Panc1 (cell line): ENCODE data around the gene PANX2. TPM values are rescaled to one million over a fixed set of nuclear protein-coding genes. Genes with fewer than 3 reads are reported as not detected.

Experiments
- ATAC-seq: fragments of 200-7000 bp; cut with Tn5 transposase; 2 replicates; pipeline ENCODE4 v1.9.1; 2020; ENCODE audit warnings: mild to moderate bottlenecking, moderate library complexity
- BruUV-seq: library from RNA; stranded (reverse); fragments of 400-500 nt; replicated peaks from 2 replicates; lab custom pipeline; 2021; lab: Mats Ljungman, UMichigan
- CTCF ChIA-PET: fragments of 300-600 bp; sonication (Branson Sonifier 250); formaldehyde crosslinking; loops from one replicate; lab custom pipeline; 2022; ENCODE audit warnings: antibody characterized with exemption; lab: Charles Lee
- POLR2A ChIA-PET: fragments of 300-600 bp; sonication (Branson Sonifier 250); formaldehyde crosslinking; loops from one replicate; lab custom pipeline; 2022; ENCODE audit warnings: antibody characterized with exemption; lab: Charles Lee
- DNase-seq: peaks from one replicate; pipeline ENCODE4 v3.0.0-alpha.2; 2010; ENCODE audit warnings: low read depth, low spot score
- H3K27ac ChIP-seq: 2 replicates; pipeline ENCODE4 v1.5.1; 2011; ENCODE audit warnings: mild to moderate bottlenecking, low read length, inconsistent platforms
- H3K27me3 ChIP-seq: fragments of 200-500 bp; sonication (Bioruptor generic); 2 replicates; pipeline ENCODE4 v1.6.0; 2014; ENCODE audit warnings: low read length, inconsistent platforms; ENCODE audit not compliant: control insufficient read depth, insufficient read depth
- H3K36me3 ChIP-seq: fragments of 200-500 bp; sonication (Bioruptor generic); 2 replicates; pipeline ENCODE4 v1.5.1; 2014; ENCODE audit warnings: inconsistent platforms, mild to moderate bottlenecking, low read length, moderate library complexity; ENCODE audit not compliant: control insufficient read depth, insufficient read depth
- H3K4me1 ChIP-seq: 2 replicates; pipeline ENCODE4 v1.5.1; 2011; ENCODE audit warnings: inconsistent platforms, mild to moderate bottlenecking, low read length, moderate library complexity; ENCODE audit not compliant: control insufficient read depth, insufficient read depth
- H3K4me3 ChIP-seq, 2 experiments: 2 replicates each; pipeline ENCODE4 v1.5.1; 2011 to 2012; ENCODE audit warnings: low read depth in 2 of 2, low read length in 2 of 2, mild to moderate bottlenecking in 2 of 2, inconsistent platforms in 1 of 2, moderate library complexity in 1 of 2
- H3K9me3 ChIP-seq: fragments of 200-500 bp; sonication (Bioruptor generic); 2 replicates; pipeline ENCODE4 v1.5.1; 2014; ENCODE audit warnings: low read depth, mild to moderate bottlenecking, inconsistent platforms, low read length, moderate library complexity; ENCODE audit not compliant: control insufficient read depth, insufficient read depth
- CTCF ChIP-seq: fragments of 450-650 bp; IDR thresholded peaks from 2 replicates; pipeline ENCODE4 v1.5.1; 2017; ENCODE audit warnings: mild to moderate bottlenecking
- POLR2AphosphoS5 ChIP-seq: IDR thresholded peaks from 2 replicates; pipeline ENCODE4 v1.6.1; 2012; ENCODE audit warnings: mild to moderate bottlenecking, low read depth, low read length, moderate library complexity
- REST ChIP-seq, 2 experiments: IDR thresholded peaks; 2 replicates each; pipeline ENCODE4 v1.6.1; 2011 to 2012; ENCODE audit warnings: low read depth in 2 of 2, control low read depth in 1 of 2, low read length in 1 of 2, mild to moderate bottlenecking in 1 of 2, moderate library complexity in 1 of 2; ENCODE audit not compliant: insufficient read depth in 1 of 2
- SIN3A ChIP-seq: IDR thresholded peaks from 2 replicates; pipeline ENCODE4 v1.6.1; 2012; ENCODE audit warnings: low read depth, mild to moderate bottlenecking, low read length, moderate library complexity, borderline replicate concordance; ENCODE audit not compliant: insufficient read depth
- TCF7L2 ChIP-seq: IDR thresholded peaks from 2 replicates; pipeline ENCODE4 v1.6.1; 2011; ENCODE audit warnings: mild to moderate bottlenecking, low read depth, low read length, inconsistent platforms
- in situ Hi-C: cut with HindIII; loops from 2 replicates; pipeline ENCODE4 v1.10.0; 2016; ENCODE audit warnings: low sequenced_read_pairs, low pct_unique_long_range_greater_than_20kb
- intact Hi-C: fragments of 100-400 bp; cut with micrococcal nuclease; formaldehyde crosslinking; loops from one replicate; pipeline ENCODE4 v1.10.0; 2022; ENCODE audit not compliant: unreplicated experiment
- total RNA-seq: library from RNA; stranded (reverse); gene quantifications from one replicate; pipeline ENCODE4 v1.2.1, GENCODE V29; 2021; ENCODE audit not compliant: unreplicated experiment

The PANX2 gene
- total RNA-seq, 1 experiment from 2014 or later = 0.77 TPM

DNA sequence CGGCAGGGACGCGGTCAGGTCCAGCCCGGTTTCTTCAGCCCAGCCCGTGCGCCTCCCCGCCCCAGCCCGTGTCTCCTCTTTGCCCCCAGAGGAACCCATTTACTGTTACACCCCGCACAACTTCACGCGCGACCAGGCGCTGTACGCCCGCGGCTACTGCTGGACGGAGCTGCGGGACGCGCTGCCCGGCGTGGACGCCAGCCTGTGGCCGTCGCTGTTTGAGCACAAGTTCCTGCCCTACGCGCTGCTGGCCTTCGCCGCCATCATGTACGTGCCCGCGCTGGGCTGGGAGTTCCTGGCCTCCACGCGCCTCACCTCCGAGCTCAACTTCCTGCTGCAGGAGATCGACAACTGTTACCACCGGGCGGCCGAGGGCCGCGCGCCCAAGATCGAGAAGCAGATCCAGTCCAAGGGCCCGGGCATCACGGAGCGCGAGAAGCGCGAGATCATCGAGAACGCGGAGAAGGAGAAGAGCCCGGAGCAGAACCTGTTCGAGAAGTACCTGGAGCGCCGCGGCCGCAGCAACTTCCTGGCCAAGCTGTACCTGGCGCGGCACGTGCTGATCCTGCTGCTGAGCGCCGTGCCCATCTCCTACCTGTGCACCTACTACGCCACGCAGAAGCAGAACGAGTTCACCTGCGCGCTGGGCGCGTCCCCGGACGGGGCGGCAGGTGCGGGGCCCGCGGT, 6.5 kb downstream of the PANX2 start:
- no peak for DNase-seq
- Histone ChIP-seq H3K4me1 (no peaks in the 10 kb centered on the region), H3K9me3 (no peaks in the 10 kb centered on the region), H3K27me3 (no peaks in the 10 kb centered on the region), H3K36me3 (no peaks in the 10 kb centered on the region), H3K4me3 (no peak overlapping the region), H3K27ac (no peak overlapping the region)
- no peak for ATAC-seq
- in situ Hi-C loops (no loop called here), intact Hi-C loops (no loop called here)
- TF ChIP-seq TCF7L2 (no peak), POLR2AphosphoS5 (no peak), CTCF (no peak), REST (IDR thresholded peaks at IDR 0.05; ENCODE audit: insufficient read depth in 1 of 2, low read depth in 2 of 2, low read length in 1 of 2) (no peak), SIN3A (no peak)
- no TSS peak for BruUV-seq
- ChIA-PET POLR2A (no interaction called here), CTCF (no interaction called here)

GRCh38 chr22:50177537-50178470, 7.3 kb downstream of the PANX2 start:
- Histone ChIP-seq H3K9me3 (no peaks in the 10 kb centered on the region), H3K27ac (no peak overlapping the region), H3K36me3 (no peaks in the 10 kb centered on the region), H3K27me3 (no peaks in the 10 kb centered on the region), H3K4me3 (no peak overlapping the region), H3K4me1 (no peaks in the 10 kb centered on the region; the same call in 1 of the 2 replicates)
- ChIA-PET CTCF (no interaction called here), POLR2A (no interaction called here)
- TF ChIP-seq POLR2AphosphoS5 (no peak), SIN3A (no peak), REST (IDR thresholded peaks at IDR 0.05; ENCODE audit: insufficient read depth in 1 of 2, low read depth in 2 of 2, low read length in 1 of 2) (no peak), TCF7L2 (no peak), CTCF (no peak)
- in situ Hi-C loops (no loop called here), intact Hi-C loops (no loop called here)
- no peak for ATAC-seq
- no TSS peak for BruUV-seq
- DNase-seq = no peak
